ENCODE data around the gene COL20A1.

DNA sequence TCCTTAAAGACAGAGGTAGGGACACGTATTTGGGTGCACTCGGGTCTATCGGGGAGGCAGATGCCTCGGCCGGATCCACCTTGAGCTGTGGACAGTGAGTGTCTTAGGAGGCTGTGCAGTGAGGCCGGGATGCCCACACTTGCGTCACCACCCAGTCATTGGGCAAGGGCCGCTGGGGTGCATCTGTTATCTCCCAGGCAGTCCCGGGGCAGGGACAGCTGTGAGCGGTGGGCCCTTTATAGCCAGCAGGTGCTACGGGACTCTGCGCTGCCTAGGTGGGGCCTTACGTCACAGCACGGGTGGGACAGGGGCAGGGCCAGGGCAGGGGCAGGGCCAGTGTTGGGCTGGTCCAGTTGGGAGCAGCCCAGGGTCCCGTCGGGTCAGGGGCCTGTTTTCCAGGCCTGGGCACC, 689 bp upstream of the COL20A1 start:
- TF ChIP-seq POLR2A (IDR thresholded peaks at IDR 0.05; ENCODE audit: insufficient read depth in 1 of 2, low read depth in 2 of 2, low read length in 2 of 2) (no peak), RBFOX2 (IDR thresholded peaks at IDR 0.05; ENCODE audit: low read depth, low read length) (no peak), ZNF354B (CRISPR knock-in tag; IDR thresholded peaks at IDR 0.05) (no peak), MED1 (CRISPR knock-in tag; IDR thresholded peaks at IDR 0.05) (no peak)
- TF ChIP-seq, protein P1, sequence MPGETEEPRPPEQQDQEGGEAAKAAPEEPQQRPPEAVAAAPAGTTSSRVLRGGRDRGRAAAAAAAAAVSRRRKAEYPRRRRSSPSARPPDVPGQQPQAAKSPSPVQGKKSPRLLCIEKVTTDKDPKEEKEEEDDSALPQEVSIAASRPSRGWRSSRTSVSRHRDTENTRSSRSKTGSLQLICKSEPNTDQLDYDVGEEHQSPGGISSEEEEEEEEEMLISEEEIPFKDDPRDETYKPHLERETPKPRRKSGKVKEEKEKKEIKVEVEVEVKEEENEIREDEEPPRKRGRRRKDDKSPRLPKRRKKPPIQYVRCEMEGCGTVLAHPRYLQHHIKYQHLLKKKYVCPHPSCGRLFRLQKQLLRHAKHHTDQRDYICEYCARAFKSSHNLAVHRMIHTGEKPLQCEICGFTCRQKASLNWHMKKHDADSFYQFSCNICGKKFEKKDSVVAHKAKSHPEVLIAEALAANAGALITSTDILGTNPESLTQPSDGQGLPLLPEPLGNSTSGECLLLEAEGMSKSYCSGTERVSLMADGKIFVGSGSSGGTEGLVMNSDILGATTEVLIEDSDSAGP (CRISPR knock-in tag; IDR thresholded peaks at IDR 0.05; ENCODE audit: borderline replicate concordance), result no peak
- TF ChIP-seq, protein P2, sequence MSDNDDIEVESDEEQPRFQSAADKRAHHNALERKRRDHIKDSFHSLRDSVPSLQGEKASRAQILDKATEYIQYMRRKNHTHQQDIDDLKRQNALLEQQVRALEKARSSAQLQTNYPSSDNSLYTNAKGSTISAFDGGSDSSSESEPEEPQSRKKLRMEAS (IDR thresholded peaks at IDR 0.05), result no peak
- TF ChIP-seq, protein P3, sequence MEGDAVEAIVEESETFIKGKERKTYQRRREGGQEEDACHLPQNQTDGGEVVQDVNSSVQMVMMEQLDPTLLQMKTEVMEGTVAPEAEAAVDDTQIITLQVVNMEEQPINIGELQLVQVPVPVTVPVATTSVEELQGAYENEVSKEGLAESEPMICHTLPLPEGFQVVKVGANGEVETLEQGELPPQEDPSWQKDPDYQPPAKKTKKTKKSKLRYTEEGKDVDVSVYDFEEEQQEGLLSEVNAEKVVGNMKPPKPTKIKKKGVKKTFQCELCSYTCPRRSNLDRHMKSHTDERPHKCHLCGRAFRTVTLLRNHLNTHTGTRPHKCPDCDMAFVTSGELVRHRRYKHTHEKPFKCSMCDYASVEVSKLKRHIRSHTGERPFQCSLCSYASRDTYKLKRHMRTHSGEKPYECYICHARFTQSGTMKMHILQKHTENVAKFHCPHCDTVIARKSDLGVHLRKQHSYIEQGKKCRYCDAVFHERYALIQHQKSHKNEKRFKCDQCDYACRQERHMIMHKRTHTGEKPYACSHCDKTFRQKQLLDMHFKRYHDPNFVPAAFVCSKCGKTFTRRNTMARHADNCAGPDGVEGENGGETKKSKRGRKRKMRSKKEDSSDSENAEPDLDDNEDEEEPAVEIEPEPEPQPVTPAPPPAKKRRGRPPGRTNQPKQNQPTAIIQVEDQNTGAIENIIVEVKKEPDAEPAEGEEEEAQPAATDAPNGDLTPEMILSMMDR (CRISPR knock-in tag; IDR thresholded peaks at IDR 0.05), result no peak
